Testis (tissue), 3 donors: ENCODE results near the gene MGLL. TPM values are rescaled to one million over a fixed set of nuclear protein-coding genes. Genes with fewer than 3 reads are reported as not detected.

ENCODE experiments used
- DNase-seq: peaks from one replicate; pipeline ENCODE4 v3.0.0-alpha.2; 2019
- H3K27ac ChIP-seq, 2 donors: fragments of 200-600 bp; sonication (generic); one replicate each; pipeline ENCODE4 v1.5.1; 2019
- H3K27me3 ChIP-seq: fragments of 200-600 bp; sonication (generic); one replicate; pipeline ENCODE4 v1.5.1; 2019
- H3K36me3 ChIP-seq: fragments of 200-600 bp; sonication (generic); one replicate; pipeline ENCODE4 v1.5.1; 2017; ENCODE audit warnings: low read depth; ENCODE audit errors: missing control alignments
- H3K4me1 ChIP-seq: fragments of 200-600 bp; sonication (generic); one replicate; pipeline ENCODE4 v1.5.1; 2019
- H3K4me3 ChIP-seq, 2 donors: fragments of 200-600 bp; sonication (generic); one replicate each; pipeline ENCODE4 v1.5.1; 2017 to 2019
- H3K9me3 ChIP-seq: fragments of 200-600 bp; sonication (generic); one replicate; pipeline ENCODE4 v1.5.1; 2017
- POLR2A ChIP-seq: fragments of 450-650 bp; IDR thresholded peaks from one replicate; pipeline ENCODE4 v1.6.1; 2017; ENCODE audit warnings: antibody characterized with exemption, mild to moderate bottlenecking, moderate library complexity
- WGBS, 2 donors: methylation state at CpG; one replicate each; pipeline ENCODE4 v1.1.5; 2018; 5-methylcytosine and 5-hydroxymethylcytosine counted together
- intact Hi-C: fragments of 100-400 bp; cut with DNase I; formaldehyde crosslinking; loops from one replicate; pipeline ENCODE4 v1.15.1; 2023; ENCODE audit warnings: low total_unique reads
- polyA plus RNA-seq: library from polyadenylated mRNA; stranded (reverse); fragments of 350-450 nt; fragmentation: Illumina TruSeq; extraction: RNeasy Lipid Tissue Mini Kit (QIAGEN cat#74804); gene quantifications from one replicate; pipeline ENCODE4 v1.2.3, GENCODE V29; 2014; ENCODE audit warnings: low read depth, low replicate concordance; ENCODE audit not compliant: insufficient read depth
- total RNA-seq, 2 donors: library from RNA; depleted of rRNA; stranded (reverse); fragments of >200 nt; gene quantifications; one replicate each; pipeline ENCODE4 v1.2.3, GENCODE V29; 2016
- TF ChIP-seq, protein P1 (sequence below), 3 experiments: fragments of 450-650 bp in 2 of 3; fragments of 200-600 bp in 1 of 3; sonication (generic) in 1 of 3; IDR thresholded peaks; one replicate each; pipeline ENCODE4 v1.5.1; 2016 to 2019; ENCODE audit warnings: antibody characterized with exemption in 3 of 3, mild to moderate bottlenecking in 2 of 3, moderate library complexity in 1 of 3

MGLL gene
- total and polyA plus RNA-seq, 3 donors from 2014 or later = 18.3 to 26.0 (median 19.2) TPM

DNA sequence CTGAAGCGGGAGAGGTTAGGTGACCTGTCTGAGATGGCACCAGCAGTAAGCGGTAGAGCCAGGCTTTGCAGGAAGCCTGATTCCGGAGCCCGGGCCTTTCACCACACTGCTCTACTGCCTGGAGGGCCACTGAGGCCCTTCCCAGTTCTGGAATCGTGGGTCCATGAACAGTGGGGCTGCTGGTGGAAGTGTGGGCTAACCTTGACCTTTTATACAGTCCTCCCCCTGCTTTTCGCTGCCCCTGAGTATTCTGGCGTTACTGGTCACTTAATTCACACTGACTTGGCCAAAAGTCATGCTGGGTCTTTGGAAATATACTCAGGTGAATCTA is 152.1 kb downstream of the MGLL start:
- no peak for DNase-seq
- peaks cover 17% of the 10 kb centered on the region for H3K4me1 ChIP-seq
- H3K27me3 ChIP-seq = no peaks in the 10 kb centered on the region
- no peak overlapping the region for H3K27ac ChIP-seq
- no peaks in the 10 kb centered on the region for H3K9me3 ChIP-seq
- H3K36me3 ChIP-seq = no peaks in the 10 kb centered on the region
- TF ChIP-seq, protein P1, sequence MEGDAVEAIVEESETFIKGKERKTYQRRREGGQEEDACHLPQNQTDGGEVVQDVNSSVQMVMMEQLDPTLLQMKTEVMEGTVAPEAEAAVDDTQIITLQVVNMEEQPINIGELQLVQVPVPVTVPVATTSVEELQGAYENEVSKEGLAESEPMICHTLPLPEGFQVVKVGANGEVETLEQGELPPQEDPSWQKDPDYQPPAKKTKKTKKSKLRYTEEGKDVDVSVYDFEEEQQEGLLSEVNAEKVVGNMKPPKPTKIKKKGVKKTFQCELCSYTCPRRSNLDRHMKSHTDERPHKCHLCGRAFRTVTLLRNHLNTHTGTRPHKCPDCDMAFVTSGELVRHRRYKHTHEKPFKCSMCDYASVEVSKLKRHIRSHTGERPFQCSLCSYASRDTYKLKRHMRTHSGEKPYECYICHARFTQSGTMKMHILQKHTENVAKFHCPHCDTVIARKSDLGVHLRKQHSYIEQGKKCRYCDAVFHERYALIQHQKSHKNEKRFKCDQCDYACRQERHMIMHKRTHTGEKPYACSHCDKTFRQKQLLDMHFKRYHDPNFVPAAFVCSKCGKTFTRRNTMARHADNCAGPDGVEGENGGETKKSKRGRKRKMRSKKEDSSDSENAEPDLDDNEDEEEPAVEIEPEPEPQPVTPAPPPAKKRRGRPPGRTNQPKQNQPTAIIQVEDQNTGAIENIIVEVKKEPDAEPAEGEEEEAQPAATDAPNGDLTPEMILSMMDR (IDR thresholded peaks at IDR 0.05) = no peak
- TF ChIP-seq POLR2A = no peak
- no peak overlapping the region for H3K4me3 ChIP-seq
- WGBS, 2 donors = 89 to 93% methylated on average over 7 of the region's 7 CpGs
- intact Hi-C loops = no loop called here

GRCh38 chr3:127669541-127670228 is 152.6 kb downstream of the MGLL start:
- Histone ChIP-seq H3K36me3 (no peaks in the 10 kb centered on the region), H3K9me3 (no peaks in the 10 kb centered on the region), H3K27ac (no peak overlapping the region), H3K4me3 (no peak overlapping the region), H3K4me1 (peaks cover 17% of the 10 kb centered on the region), H3K27me3 (no peaks in the 10 kb centered on the region)
- no peak for TF ChIP-seq POLR2A
- TF ChIP-seq, protein P1 (IDR thresholded peaks at IDR 0.05) = no peak
- DNase-seq = no peak
- intact Hi-C loops = no loop called here
- WGBS, 2 donors = 88 to 92% methylated on average over 10 to 14 of the region's 14 CpGs

- H3K36me3 ChIP-seq = no peaks in the 10 kb centered on the region
- H3K27ac ChIP-seq = no peak overlapping the region
- 92 to 95% methylated on average over 7 of the region's 7 CpGs for WGBS, 2 donors
- intact Hi-C loops = no loop called here
- no peaks in the 10 kb centered on the region for H3K9me3 ChIP-seq
- DNase-seq = no peak
- H3K27me3 ChIP-seq = no peaks in the 10 kb centered on the region
- TF ChIP-seq, protein P1 (IDR thresholded peaks at IDR 0.05) = no peak
- TF ChIP-seq POLR2A = no peak
- H3K4me1 ChIP-seq = peaks cover 15% of the 10 kb centered on the region
- H3K4me3 ChIP-seq = no peak overlapping the region
These were observed 153.4 kb downstream of the MGLL start for GRCh38 chr3:127668906-127669305.

- Histone ChIP-seq H3K27ac (no peak overlapping the region), H3K27me3 (no peaks in the 10 kb centered on the region), H3K9me3 (no peaks in the 10 kb centered on the region), H3K4me1 (peaks cover 10% of the 10 kb centered on the region), H3K36me3 (no peaks in the 10 kb centered on the region), H3K4me3 (no peak overlapping the region)
- TF ChIP-seq POLR2A = no peak
- TF ChIP-seq, protein P1 (IDR thresholded peaks at IDR 0.05) = no peak
- intact Hi-C loops = no loop called here
- DNase-seq = no peak
- WGBS, 2 donors = 91 to 93% methylated on average over 6 of the region's 6 CpGs
These were observed 155.1 kb downstream of the MGLL start for GRCh38 chr3:127667119-127667681.

DNA sequence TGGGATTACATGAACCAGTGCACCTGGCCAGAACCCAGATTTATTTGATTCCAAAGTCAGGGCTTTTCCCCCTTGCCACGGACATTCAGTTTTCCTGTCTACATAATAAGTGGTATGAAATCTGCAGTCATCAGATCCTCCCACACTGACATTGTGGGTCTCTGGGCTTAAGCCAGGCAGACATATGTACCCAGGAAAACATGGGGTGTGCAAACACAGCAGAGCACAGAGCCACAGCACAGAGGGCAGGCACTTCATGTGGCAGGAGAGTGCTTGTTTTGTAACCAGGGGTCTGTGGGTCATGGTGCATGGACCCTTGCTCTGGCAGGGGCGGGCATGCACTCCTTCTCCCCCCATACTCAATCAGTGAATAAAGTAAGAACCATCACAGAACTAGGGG is 155.6 kb downstream of the MGLL start:
- H3K4me3 ChIP-seq = no peak overlapping the region
- no peaks in the 10 kb centered on the region for H3K36me3 ChIP-seq
- no peak for DNase-seq
- H3K27ac ChIP-seq = no peak overlapping the region
- H3K4me1 ChIP-seq = peaks cover 4% of the 10 kb centered on the region
- intact Hi-C loops = no loop called here
- TF ChIP-seq POLR2A = no peak
- TF ChIP-seq, protein P1 (IDR thresholded peaks at IDR 0.05) = no peak
- H3K9me3 ChIP-seq = no peaks in the 10 kb centered on the region
- 87 to 100% methylated on average over 1 to 2 of the region's 2 CpGs for WGBS, 2 donors
- H3K27me3 ChIP-seq = no peaks in the 10 kb centered on the region
